Esophagus muscularis mucosa (tissue), 4 donors: Measurements from ENCODE around the gene RELB. TPM values are rescaled to one million over a fixed set of nuclear protein-coding genes. Genes with fewer than 3 reads are reported as not detected.
A peak's percentile ranks its signal among the peaks of the same experiment; 100 is the strongest.

Source experiments
- DNase-seq: peaks from one replicate; pipeline ENCODE4 v3.0.0-alpha.2; 2017; ENCODE audit errors: extremely low spot score
- H3K27ac ChIP-seq, 4 donors: fragments of 200-600 bp; sonication (generic); replicated peaks in 1 of 4; 1 replicate in 3 of 4; 2 replicates in 1 of 4; pipeline ENCODE4 v1.5.1; 2016 to 2019; ENCODE audit warnings: mild to moderate bottlenecking in 1 of 4
- H3K27me3 ChIP-seq, 4 donors: fragments of 200-600 bp; sonication (generic); one replicate each; pipeline versions ENCODE4 v1.5.1 to v1.6.0; 2016 to 2019
- H3K36me3 ChIP-seq, 4 donors: fragments of 200-600 bp; sonication (generic); one replicate each; pipeline ENCODE4 v1.5.1; 2016 to 2019
- H3K4me1 ChIP-seq, 4 donors: fragments of 200-600 bp; sonication (generic); one replicate each; pipeline ENCODE4 v1.5.1; 2016 to 2019
- H3K4me3 ChIP-seq, 4 donors: fragments of 200-600 bp; sonication (generic); 1 replicate in 2 of 4; 2 replicates in 2 of 4; pipeline ENCODE4 v1.5.1; 2016 to 2019; ENCODE audit warnings: mild to moderate bottlenecking in 4 of 4, moderate library complexity in 1 of 4
- H3K9me3 ChIP-seq, 4 donors: fragments of 200-600 bp; sonication (generic); 1 replicate in 3 of 4; 2 replicates in 1 of 4; pipeline ENCODE4 v1.5.1; 2016 to 2019
- CTCF ChIP-seq, 3 experiments: fragments of 200-600 bp in 2 of 3; fragments of 450-650 bp in 1 of 3; sonication (generic) in 2 of 3; IDR thresholded peaks; one replicate each; pipeline ENCODE4 v1.5.1; 2017 to 2019; ENCODE audit warnings: antibody characterized with exemption in 3 of 3, mild to moderate bottlenecking in 2 of 3, moderate library complexity in 1 of 3
- EP300 ChIP-seq: sonication (generic); formaldehyde crosslinking; IDR thresholded peaks from one replicate; pipeline ENCODE4 v1.6.1; 2017; ENCODE audit warnings: antibody characterized with exemption
- POLR2A ChIP-seq: fragments of 450-650 bp; IDR thresholded peaks from one replicate; pipeline ENCODE4 v1.6.1; 2017; ENCODE audit warnings: antibody characterized with exemption, moderate library complexity, mild to moderate bottlenecking, low read depth
- POLR2AphosphoS5 ChIP-seq, 2 donors: sonication (generic); formaldehyde crosslinking; IDR thresholded peaks; one replicate each; pipeline ENCODE4 v1.6.1; 2017; ENCODE audit warnings: antibody characterized with exemption in 2 of 2
- WGBS: methylation state at CpG from one replicate; pipeline ENCODE4 v1.1.5; 2018; 5-methylcytosine and 5-hydroxymethylcytosine counted together
- intact Hi-C: fragments of 100-400 bp; cut with DNase I; formaldehyde crosslinking; loops from one replicate; pipeline ENCODE4 v1.15.1; 2023
- total RNA-seq, 4 donors: library from RNA; depleted of rRNA; stranded (reverse); fragments of >200 nt; gene quantifications; one replicate each; pipeline versions ENCODE4 v1.1.0 to v1.2.1, GENCODE V29; 2016

The RELB gene
- total RNA-seq, 4 donors from 2014 or later: 5.8 to 15.9 (median 7.5) TPM

GRCh38 chr19:45069056-45069455, 67.8 kb downstream of the RELB start:
- Histone ChIP-seq H3K4me3 (no peak overlapping the region), H3K4me1 (no peaks in the 10 kb centered on the region), H3K36me3 (peaks cover 50 to 85% (median 81%) of the 10 kb centered on the region in 4 donors), H3K27ac (no peak overlapping the region), H3K9me3 (no peaks in the 10 kb centered on the region), H3K27me3 (no peaks in the 10 kb centered on the region)
- intact Hi-C loops: no loop called here
- WGBS: 72% methylated on average over 10 of the region's 13 CpGs
- no peak for DNase-seq
- TF ChIP-seq POLR2AphosphoS5 (IDR thresholded peaks at IDR 0.05) (peak in 1 of 2 donors; percentile 7), POLR2A (no peak)

- intact Hi-C loops: loop anchor here (10.0 kb wide), 1 partner anchor 175 kb away; the partner anchor contains the start of gene TOMM40
- no peak overlapping the region for H3K27ac ChIP-seq
- no peak overlapping the region for H3K4me3 ChIP-seq
- H3K4me1 ChIP-seq: peaks cover 0 to 6% (median 4%) of the 10 kb centered on the region in 4 donors
- DNase-seq: no peak
- TF ChIP-seq POLR2A (no peak), CTCF (IDR thresholded peaks at IDR 0.05) (no peak), POLR2AphosphoS5 (IDR thresholded peaks at IDR 0.05) (no peak), EP300 (no peak)
- no peaks in the 10 kb centered on the region for H3K27me3 ChIP-seq
- peaks cover 39 to 73% (median 69%) of the 10 kb centered on the region in 4 donors for H3K36me3 ChIP-seq
- no peaks in the 10 kb centered on the region for H3K9me3 ChIP-seq
- 87% methylated on average over 6 of the region's 6 CpGs for WGBS
Observed at GRCh38 chr19:45070214-45070613, 69.0 kb downstream of the RELB start.

GRCh38 chr19:45070861-45071544, 69.7 kb downstream of the RELB start:
- Histone ChIP-seq H3K4me1 (peaks cover 0 to 14% (median 12%) of the 10 kb centered on the region in 4 donors), H3K4me3 (no peak overlapping the region), H3K9me3 (no peaks in the 10 kb centered on the region), H3K27ac (no peak overlapping the region), H3K36me3 (peaks cover 36 to 65% (median 61%) of the 10 kb centered on the region in 4 donors), H3K27me3 (no peaks in the 10 kb centered on the region)
- intact Hi-C loops: loop anchor here (10.0 kb wide), 1 partner anchor 176 kb away; the partner anchor contains the start of gene TOMM40
- no peak for TF ChIP-seq POLR2AphosphoS5 (IDR thresholded peaks at IDR 0.05)
- no peak for TF ChIP-seq POLR2A
- no peak for TF ChIP-seq EP300
- TF ChIP-seq CTCF (IDR thresholded peaks at IDR 0.05): no peak
- WGBS: 95% methylated on average over 18 of the region's 19 CpGs
- DNase-seq: no peak

GRCh38 chr19:45071545-45071938, 70.3 kb downstream of the RELB start:
- TF ChIP-seq POLR2AphosphoS5 (IDR thresholded peaks at IDR 0.05) (no peak), POLR2A (no peak), EP300 (no peak), CTCF (IDR thresholded peaks at IDR 0.05) (no peak)
- no peak overlapping the region for H3K27ac ChIP-seq
- peaks cover 33 to 61% (median 57%) of the 10 kb centered on the region in 4 donors for H3K36me3 ChIP-seq
- no peaks in the 10 kb centered on the region for H3K27me3 ChIP-seq
- H3K4me1 ChIP-seq: peaks cover under 1 to 19% (median 18%) of the 10 kb centered on the region in 4 donors
- WGBS: 92% methylated on average over 20 of the region's 25 CpGs
- no peak overlapping the region for H3K4me3 ChIP-seq
- intact Hi-C loops: loop anchor here (10.0 kb wide), 1 partner anchor 177 kb away; the partner anchor contains the start of gene TOMM40
- H3K9me3 ChIP-seq: no peaks in the 10 kb centered on the region
- DNase-seq: no peak

- TF ChIP-seq CTCF (IDR thresholded peaks at IDR 0.05): no peak
- TF ChIP-seq EP300: no peak
- TF ChIP-seq POLR2A: no peak
- TF ChIP-seq POLR2AphosphoS5 (IDR thresholded peaks at IDR 0.05): no peak
- H3K36me3 ChIP-seq: peaks cover 27 to 55% (median 50%) of the 10 kb centered on the region in 4 donors
Observed at GRCh38 chr19:45071969-45072790, 70.9 kb downstream of the RELB start.

More at GRCh38 chr19:45071969-45072790, 70.9 kb downstream of the RELB start:
- 70% methylated on average over 4 of the region's 34 CpGs for whole genome bisulfite sequencing
- no peaks in the 10 kb centered on the region for H3K9me3 ChIP-seq
- peaks cover 6 to 25% (median 24%) of the 10 kb centered on the region in 4 donors for H3K4me1 ChIP-seq
- DNase-seq: no peak
- no peaks in the 10 kb centered on the region for H3K27me3 ChIP-seq
- intact Hi-C loops: loop anchor here (10.0 kb wide), 1 partner anchor 177 kb away; the partner anchor contains the start of gene TOMM40
- no peak overlapping the region for H3K4me3 ChIP-seq
- H3K27ac ChIP-seq: no peak overlapping the region
